Measurements from ENCODE around the gene DESI2.
A peak's percentile ranks its signal among the peaks of the same experiment; 100 is the strongest.
"Not testable (repeated sequence)": the region's sequence is repeated elsewhere in the genome, so short reads cannot be mapped to it uniquely, and the experiment has no call there.

The DESI2 gene

GRCh38 chr1:244727871-244728474 is 75.0 kb downstream of the DESI2 start:
- no peak for DNase-seq
- no peak overlapping the region for H3K27ac ChIP-seq (ENCODE audit: insufficient read depth, low read length, poor library complexity, severe bottlenecking)
- H3K36me3 ChIP-seq (ENCODE audit: control insufficient read depth, insufficient read depth, low read length): no peaks in the 10 kb centered on the region
- H3K9me3 ChIP-seq (ENCODE audit: control insufficient read depth, low read length): no peaks in the 10 kb centered on the region
- H3K27me3 ChIP-seq (replicated peaks; ENCODE audit: control insufficient read depth, insufficient read depth, low read length, poor library complexity, severe bottlenecking): no peaks in the 10 kb centered on the region
- no peak overlapping the region for H3K4me3 ChIP-seq (ENCODE audit: insufficient read depth, low read depth, low read length, poor library complexity, severe bottlenecking)
- H3K4me1 ChIP-seq (ENCODE audit: control insufficient read depth, insufficient read depth, low read length, poor library complexity, severe bottlenecking): peaks cover 7% of the 10 kb centered on the region

DNA sequence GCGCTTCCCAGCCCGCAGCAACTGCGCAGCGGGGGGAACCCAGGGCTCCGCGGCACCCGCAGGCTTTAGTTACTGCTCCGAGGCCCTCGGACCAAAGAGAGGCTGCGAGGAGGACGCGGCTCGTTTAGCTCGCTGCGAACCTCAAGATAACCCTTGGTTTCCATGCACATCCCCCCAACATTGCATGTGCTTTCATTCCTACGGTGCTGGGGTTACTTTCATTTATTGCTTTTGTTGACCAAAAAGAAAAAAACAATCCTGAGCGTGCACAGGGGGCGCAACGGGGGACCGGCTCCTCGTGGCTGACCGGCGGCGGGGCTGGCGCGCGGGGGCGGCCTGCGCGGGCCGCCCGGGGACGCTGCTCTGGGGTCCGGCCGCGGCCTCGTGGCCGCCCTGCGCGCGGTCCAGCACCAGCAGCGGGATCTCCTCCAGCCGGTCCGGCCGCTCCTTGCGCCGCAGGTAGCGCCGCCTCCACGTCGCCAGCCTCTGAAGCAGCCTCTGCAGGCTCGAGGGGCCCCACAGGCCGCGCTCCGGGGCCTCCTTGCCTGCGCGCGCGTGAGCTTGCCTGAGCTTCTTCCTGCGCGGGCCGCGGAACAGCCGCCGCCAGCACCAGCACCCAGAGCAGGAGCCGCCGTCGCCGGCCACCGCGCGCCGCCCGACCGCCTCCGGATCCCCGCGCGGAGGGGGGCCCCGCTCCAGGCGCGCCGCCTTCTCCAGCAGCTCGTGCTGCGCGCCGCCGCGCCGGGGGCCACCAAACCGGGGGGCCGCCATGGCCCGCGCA is 77.4 kb downstream of the DESI2 start:
- no peak overlapping the region for H3K27ac ChIP-seq (ENCODE audit: insufficient read depth, low read length, poor library complexity, severe bottlenecking)
- no peaks in the 10 kb centered on the region for H3K27me3 ChIP-seq (replicated peaks; ENCODE audit: control insufficient read depth, insufficient read depth, low read length, poor library complexity, severe bottlenecking)
- H3K4me1 ChIP-seq (ENCODE audit: control insufficient read depth, insufficient read depth, low read length, poor library complexity, severe bottlenecking): peaks cover 7% of the 10 kb centered on the region
- peak overlapping the region; percentile 76 for H3K4me3 ChIP-seq (ENCODE audit: insufficient read depth, low read depth, low read length, poor library complexity, severe bottlenecking)
- no peaks in the 10 kb centered on the region for H3K9me3 ChIP-seq (ENCODE audit: control insufficient read depth, low read length)
- DNase-seq: no peak
- no peaks in the 10 kb centered on the region for H3K36me3 ChIP-seq (ENCODE audit: control insufficient read depth, insufficient read depth, low read length)

GRCh38 chr1:244730934-244731434 is 78.1 kb downstream of the DESI2 start:
- Histone ChIP-seq H3K27ac (ENCODE audit: insufficient read depth, low read length, poor library complexity, severe bottlenecking) (no peak overlapping the region), H3K27me3 (replicated peaks; ENCODE audit: control insufficient read depth, insufficient read depth, low read length, poor library complexity, severe bottlenecking) (no peaks in the 10 kb centered on the region), H3K4me1 (ENCODE audit: control insufficient read depth, insufficient read depth, low read length, poor library complexity, severe bottlenecking) (peaks cover 7% of the 10 kb centered on the region), H3K9me3 (ENCODE audit: control insufficient read depth, low read length) (no peaks in the 10 kb centered on the region), H3K36me3 (ENCODE audit: control insufficient read depth, insufficient read depth, low read length) (no peaks in the 10 kb centered on the region), H3K4me3 (ENCODE audit: insufficient read depth, low read depth, low read length, poor library complexity, severe bottlenecking) (no peak overlapping the region)
- no peak for DNase-seq

GRCh38 chr1:244731651-244732050 is 78.7 kb downstream of the DESI2 start:
- DNase-seq: no peak
- H3K27ac ChIP-seq (ENCODE audit: insufficient read depth, low read length, poor library complexity, severe bottlenecking): no peak overlapping the region
- H3K4me1 ChIP-seq (ENCODE audit: control insufficient read depth, insufficient read depth, low read length, poor library complexity, severe bottlenecking): peaks cover 7% of the 10 kb centered on the region
- no peak overlapping the region for H3K4me3 ChIP-seq (ENCODE audit: insufficient read depth, low read depth, low read length, poor library complexity, severe bottlenecking)
- H3K27me3 ChIP-seq (replicated peaks; ENCODE audit: control insufficient read depth, insufficient read depth, low read length, poor library complexity, severe bottlenecking): no peaks in the 10 kb centered on the region
- no peaks in the 10 kb centered on the region for H3K9me3 ChIP-seq (ENCODE audit: control insufficient read depth, low read length)
- H3K36me3 ChIP-seq (ENCODE audit: control insufficient read depth, insufficient read depth, low read length): no peaks in the 10 kb centered on the region

- H3K4me3 ChIP-seq (ENCODE audit: insufficient read depth, low read depth, low read length, poor library complexity, severe bottlenecking): no peak overlapping the region
- H3K36me3 ChIP-seq (ENCODE audit: control insufficient read depth, insufficient read depth, low read length): no peaks in the 10 kb centered on the region
- H3K4me1 ChIP-seq (ENCODE audit: control insufficient read depth, insufficient read depth, low read length, poor library complexity, severe bottlenecking): peaks cover 7% of the 10 kb centered on the region
- no peaks in the 10 kb centered on the region for H3K27me3 ChIP-seq (replicated peaks; ENCODE audit: control insufficient read depth, insufficient read depth, low read length, poor library complexity, severe bottlenecking)
- DNase-seq: no peak
- H3K27ac ChIP-seq (ENCODE audit: insufficient read depth, low read length, poor library complexity, severe bottlenecking): no peak overlapping the region
- no peaks in the 10 kb centered on the region for H3K9me3 ChIP-seq (ENCODE audit: control insufficient read depth, low read length)
Measured at GRCh38 chr1:244732851-244733450, 80.0 kb downstream of the DESI2 start.

GRCh38 chr1:244735404-244735803 is 82.5 kb downstream of the DESI2 start:
- Histone ChIP-seq H3K27ac (ENCODE audit: insufficient read depth, low read length, poor library complexity, severe bottlenecking) (no peak overlapping the region), H3K36me3 (ENCODE audit: control insufficient read depth, insufficient read depth, low read length) (no peaks in the 10 kb centered on the region), H3K4me3 (ENCODE audit: insufficient read depth, low read depth, low read length, poor library complexity, severe bottlenecking) (no peak overlapping the region), H3K9me3 (ENCODE audit: control insufficient read depth, low read length) (no peaks in the 10 kb centered on the region), H3K27me3 (replicated peaks; ENCODE audit: control insufficient read depth, insufficient read depth, low read length, poor library complexity, severe bottlenecking) (no peaks in the 10 kb centered on the region), H3K4me1 (ENCODE audit: control insufficient read depth, insufficient read depth, low read length, poor library complexity, severe bottlenecking) (peaks cover 4% of the 10 kb centered on the region)
- DNase-seq: no peak

GRCh38 chr1:244735876-244736561 is 83.1 kb downstream of the DESI2 start:
- Histone ChIP-seq H3K27ac (ENCODE audit: insufficient read depth, low read length, poor library complexity, severe bottlenecking) (no peak overlapping the region), H3K4me1 (ENCODE audit: control insufficient read depth, insufficient read depth, low read length, poor library complexity, severe bottlenecking) (peaks cover under 1% of the 10 kb centered on the region), H3K36me3 (ENCODE audit: control insufficient read depth, insufficient read depth, low read length) (no peaks in the 10 kb centered on the region), H3K9me3 (ENCODE audit: control insufficient read depth, low read length) (no peaks in the 10 kb centered on the region), H3K27me3 (replicated peaks; ENCODE audit: control insufficient read depth, insufficient read depth, low read length, poor library complexity, severe bottlenecking) (no peaks in the 10 kb centered on the region), H3K4me3 (ENCODE audit: insufficient read depth, low read depth, low read length, poor library complexity, severe bottlenecking) (no peak overlapping the region)
- no peak for DNase-seq

GRCh38 chr1:244739140-244739539 is 86.2 kb downstream of the DESI2 start:
- not testable (repeated sequence) for H3K9me3 ChIP-seq (ENCODE audit: control insufficient read depth, low read length); H3K4me3 ChIP-seq (ENCODE audit: insufficient read depth, low read depth, low read length, poor library complexity, severe bottlenecking); H3K27ac ChIP-seq (ENCODE audit: insufficient read depth, low read length, poor library complexity, severe bottlenecking)

GRCh38 chr1:244740027-244740617 is 87.2 kb downstream of the DESI2 start:
- H3K27me3 ChIP-seq (replicated peaks; ENCODE audit: control insufficient read depth, insufficient read depth, low read length, poor library complexity, severe bottlenecking); H3K36me3 ChIP-seq (ENCODE audit: control insufficient read depth, insufficient read depth, low read length); H3K27ac ChIP-seq (ENCODE audit: insufficient read depth, low read length, poor library complexity, severe bottlenecking); H3K9me3 ChIP-seq (ENCODE audit: control insufficient read depth, low read length); H3K4me3 ChIP-seq (ENCODE audit: insufficient read depth, low read depth, low read length, poor library complexity, severe bottlenecking); DNase-seq; H3K4me1 ChIP-seq (ENCODE audit: control insufficient read depth, insufficient read depth, low read length, poor library complexity, severe bottlenecking): not testable (repeated sequence)

More at GRCh38 chr1:244739140-244739539, 86.2 kb downstream of the DESI2 start:
- DNase-seq; H3K4me1 ChIP-seq (ENCODE audit: control insufficient read depth, insufficient read depth, low read length, poor library complexity, severe bottlenecking); H3K27me3 ChIP-seq (replicated peaks; ENCODE audit: control insufficient read depth, insufficient read depth, low read length, poor library complexity, severe bottlenecking); H3K36me3 ChIP-seq (ENCODE audit: control insufficient read depth, insufficient read depth, low read length): not testable (repeated sequence)
